ENCODE measurements around the gene GCN1. TPM values are rescaled to one million over a fixed set of nuclear protein-coding genes. Genes with fewer than 3 reads are reported as not detected.

GCN1 gene
- total RNA-seq, 1 experiment from 2014 or later = 254 TPM

DNA sequence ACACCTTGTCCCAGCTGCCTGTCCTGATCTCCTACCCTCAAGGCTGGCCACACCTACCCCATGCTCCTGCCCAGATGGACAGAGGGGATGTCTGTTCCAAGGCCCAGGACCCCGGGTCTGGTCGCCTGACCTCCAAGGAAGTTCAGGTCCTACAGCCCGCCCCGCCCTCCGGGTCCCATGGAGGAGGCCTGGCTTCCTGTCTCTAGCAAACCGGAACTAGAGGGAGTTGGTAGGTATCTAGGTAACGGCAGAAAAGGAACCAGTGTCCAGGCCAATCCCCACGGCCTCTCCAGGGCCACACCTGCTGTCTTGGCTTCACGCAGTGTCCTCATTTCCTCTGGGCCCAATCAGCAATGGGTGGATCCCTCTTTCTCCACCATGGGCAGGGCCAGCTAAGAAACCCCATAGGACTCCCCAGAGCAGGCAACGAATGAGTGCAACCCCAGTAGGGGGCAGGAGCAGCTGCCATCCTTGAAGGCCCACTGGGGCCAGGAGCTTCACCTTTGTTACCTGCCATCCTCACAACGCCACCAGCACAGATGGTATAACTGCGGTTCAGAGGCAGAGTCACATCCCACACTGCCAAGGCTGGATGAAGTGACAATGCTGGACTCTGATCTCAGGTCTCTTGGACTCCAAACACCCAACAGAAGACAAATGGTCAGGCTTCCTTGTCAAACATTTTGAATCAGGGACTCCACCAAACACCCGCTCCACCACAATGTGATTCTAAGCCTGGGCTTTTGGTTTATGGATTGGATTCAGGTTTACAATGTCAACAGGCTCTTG is 31.5 kb upstream of the GCN1 start:
- no peak overlapping the region for H3K9ac ChIP-seq (ENCODE audit: low read length)
- H3K4me2 ChIP-seq (ENCODE audit: low read length) = no peak overlapping the region
- peaks cover 40% of the 10 kb centered on the region for H3K4me1 ChIP-seq (ENCODE audit: insufficient read depth, low read length)
- no peaks in the 10 kb centered on the region for H3K27me3 ChIP-seq (ENCODE audit: low read length)
- TF ChIP-seq EZH2phosphoT487 (IDR thresholded peaks at IDR 0.05; ENCODE audit: borderline replicate concordance, low read length) = no peak
- TF ChIP-seq, protein P1, sequence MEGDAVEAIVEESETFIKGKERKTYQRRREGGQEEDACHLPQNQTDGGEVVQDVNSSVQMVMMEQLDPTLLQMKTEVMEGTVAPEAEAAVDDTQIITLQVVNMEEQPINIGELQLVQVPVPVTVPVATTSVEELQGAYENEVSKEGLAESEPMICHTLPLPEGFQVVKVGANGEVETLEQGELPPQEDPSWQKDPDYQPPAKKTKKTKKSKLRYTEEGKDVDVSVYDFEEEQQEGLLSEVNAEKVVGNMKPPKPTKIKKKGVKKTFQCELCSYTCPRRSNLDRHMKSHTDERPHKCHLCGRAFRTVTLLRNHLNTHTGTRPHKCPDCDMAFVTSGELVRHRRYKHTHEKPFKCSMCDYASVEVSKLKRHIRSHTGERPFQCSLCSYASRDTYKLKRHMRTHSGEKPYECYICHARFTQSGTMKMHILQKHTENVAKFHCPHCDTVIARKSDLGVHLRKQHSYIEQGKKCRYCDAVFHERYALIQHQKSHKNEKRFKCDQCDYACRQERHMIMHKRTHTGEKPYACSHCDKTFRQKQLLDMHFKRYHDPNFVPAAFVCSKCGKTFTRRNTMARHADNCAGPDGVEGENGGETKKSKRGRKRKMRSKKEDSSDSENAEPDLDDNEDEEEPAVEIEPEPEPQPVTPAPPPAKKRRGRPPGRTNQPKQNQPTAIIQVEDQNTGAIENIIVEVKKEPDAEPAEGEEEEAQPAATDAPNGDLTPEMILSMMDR (conservative IDR thresholded peaks at IDR 0.05; ENCODE audit: low read depth, low read length) = 0 out of 2 replicates have a peak, but pooled peaks have one; percentile 20
- no peak overlapping the region for H3K4me3 ChIP-seq (ENCODE audit: low read length)
- ATAC-seq (no peak), DNase-seq (no peak)
- intact Hi-C loops (cut with micrococcal nuclease) = no loop called here
- H3K9me3 ChIP-seq (ENCODE audit: low read length) = no peaks in the 10 kb centered on the region
- ChIA-PET POLR2A (ENCODE audit: unreplicated experiment) (interaction anchor here (1.0 kb wide), 1 partner anchor 13 kb away, joined by 7 read pairs; no protein-coding TSS in a partner anchor), CTCF (interaction anchor here (6.8 kb wide), 1 partner anchor 38 kb away, joined by 142 read pairs; the partner anchor contains the start of gene PXN)
- H3K27ac ChIP-seq (ENCODE audit: low read length) = no peak overlapping the region
- H3K79me2 ChIP-seq (ENCODE audit: low read length) = peaks cover 96% of the 10 kb centered on the region
- peaks cover 14% of the 10 kb centered on the region for H3F3A ChIP-seq (ENCODE audit: low read length, unreplicated experiment)
- H3K9me2 ChIP-seq (replicated peaks; ENCODE audit: low read length) = no peaks in the 10 kb centered on the region
- peaks cover 52% of the 10 kb centered on the region for H4K20me1 ChIP-seq (ENCODE audit: low read length)
- no peak overlapping the region for H2AFZ ChIP-seq (ENCODE audit: low read length)
- H3K36me3 ChIP-seq (ENCODE audit: low read depth, low read length) = peaks cover 59% of the 10 kb centered on the region
- no TSS peak for BruUV-seq (replicated peaks)

DNA sequence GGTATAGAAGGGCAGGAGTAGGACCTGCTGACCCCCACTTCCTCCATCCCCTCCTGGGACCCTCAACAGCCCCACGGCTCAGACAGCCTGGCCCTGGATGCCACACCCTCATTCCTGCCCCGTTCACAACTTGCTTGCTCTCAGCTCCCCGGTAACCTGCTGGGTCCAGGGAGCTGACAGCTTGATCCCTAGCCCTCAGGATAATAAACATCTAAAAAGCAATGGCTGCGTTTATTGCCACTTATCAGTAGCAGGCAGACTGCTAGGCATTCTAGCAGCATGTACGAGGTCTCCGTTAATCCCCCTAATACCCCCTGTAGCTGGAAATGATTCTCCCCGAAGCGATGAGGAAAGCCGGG is 30.7 kb upstream of the GCN1 start:
- no peaks in the 10 kb centered on the region for H3K9me2 ChIP-seq (replicated peaks; ENCODE audit: low read length)
- TF ChIP-seq EZH2 (IDR thresholded peaks at IDR 0.05; ENCODE audit: low read length, unreplicated experiment) (no peak), EZH2phosphoT487 (IDR thresholded peaks at IDR 0.05; ENCODE audit: borderline replicate concordance, low read length) (no peak)
- TF ChIP-seq, protein P1 (conservative IDR thresholded peaks at IDR 0.05; ENCODE audit: low read depth, low read length) = no peak
- ChIA-PET CTCF (no interaction called here), POLR2A (ENCODE audit: unreplicated experiment) (interaction anchor here (0.6 to 1.1 kb wide), 2 partner anchors 66 to 107 kb away, joined by 3 to 4 read pairs; no protein-coding TSS in a partner anchor)
- no peak overlapping the region for H2AFZ ChIP-seq (ENCODE audit: low read length)
- no peak overlapping the region for H3K4me2 ChIP-seq (ENCODE audit: low read length)
- H4K20me1 ChIP-seq (ENCODE audit: low read length) = peaks cover 57% of the 10 kb centered on the region
- H3K9ac ChIP-seq (ENCODE audit: low read length) = no peak overlapping the region
- DNase-seq (no peak), ATAC-seq (no peak)
- no peaks in the 10 kb centered on the region for H3K9me3 ChIP-seq (ENCODE audit: low read length)
- H3K4me1 ChIP-seq (ENCODE audit: insufficient read depth, low read length) = peaks cover 33% of the 10 kb centered on the region
- BruUV-seq (replicated peaks) = no TSS peak
- no peak overlapping the region for H3K27ac ChIP-seq (ENCODE audit: low read length)
- H3K27me3 ChIP-seq (ENCODE audit: low read length) = no peaks in the 10 kb centered on the region
- H3K4me3 ChIP-seq (ENCODE audit: low read length) = no peak overlapping the region
- H3K79me2 ChIP-seq (ENCODE audit: low read length) = peaks cover 97% of the 10 kb centered on the region
- intact Hi-C loops (cut with micrococcal nuclease) = no loop called here
- peaks cover 8% of the 10 kb centered on the region for H3F3A ChIP-seq (ENCODE audit: low read length, unreplicated experiment)
- H3K36me3 ChIP-seq (ENCODE audit: low read depth, low read length) = peaks cover 68% of the 10 kb centered on the region

Data from PC-3 (cell line).